Mammary epithelial cell (primary cell): Measurements from ENCODE around the gene MORN2.

Experiments used
- CTCF ChIP-seq, 2 donors: IDR thresholded peaks in 1 of 2; conservative IDR thresholded peaks in 1 of 2; 2 replicates each; pipeline ENCODE4 v1.5.1; 2011 to 2012; ENCODE audit warnings: inconsistent platforms in 2 of 2, low read length in 2 of 2, mild to moderate bottlenecking in 2 of 2, control low read depth in 1 of 2, low read depth in 1 of 2; ENCODE audit not compliant: insufficient read depth in 1 of 2; ENCODE audit errors: extremely low read depth in 1 of 2
- EZH2 ChIP-seq: IDR thresholded peaks from 2 replicates; pipeline ENCODE4 v1.6.1; 2012; ENCODE audit warnings: low read length, inconsistent platforms, borderline replicate concordance

- TF ChIP-seq CTCF (conservative IDR thresholded peaks at IDR 0.05 in 1 of 2, IDR thresholded peaks at IDR 0.05 in 1 of 2; ENCODE audit: extremely low read depth in 1 of 2, insufficient read depth in 1 of 2, low read depth in 1 of 2, low read length in 2 of 2) (no peak), EZH2 (no peak)
Observed at GRCh38 chr2:38887347-38887746, 11.6 kb downstream of the MORN2 start.
